Loucy (cell line): ENCODE measurements around the gene TM9SF3.
A peak's percentile ranks its signal among the peaks of the same experiment; 100 is the strongest.

Experiments
- H2AFZ ChIP-seq: fragments of 200-600 bp; sonication (generic); 2 replicates; pipeline ENCODE4 v1.6.0; 2016; ENCODE audit warnings: antibody characterized with exemption, mild to moderate bottlenecking, low read length, moderate library complexity
- H3F3A ChIP-seq: fragments of 200-600 bp; 2 replicates; pipeline ENCODE4 v1.6.0; 2016; ENCODE audit warnings: antibody characterized with exemption, low read depth, mild to moderate bottlenecking
- H3K27me3 ChIP-seq: fragments of 200-600 bp; sonication (generic); 2 replicates; pipeline ENCODE4 v1.6.1; 2014; ENCODE audit warnings: low read length, mild to moderate bottlenecking; ENCODE audit not compliant: insufficient read depth, poor library complexity, severe bottlenecking
- H3K36me3 ChIP-seq: fragments of 200-600 bp; sonication (generic); 2 replicates; pipeline ENCODE4 v1.6.1; 2016; ENCODE audit warnings: low read length; ENCODE audit not compliant: insufficient read depth
- H3K4me1 ChIP-seq: fragments of 200-600 bp; sonication (generic); 2 replicates; pipeline ENCODE4 v1.5.1; 2014; ENCODE audit warnings: low read length, mild to moderate bottlenecking; ENCODE audit not compliant: insufficient read depth, poor library complexity, severe bottlenecking
- H3K4me2 ChIP-seq: fragments of 200-600 bp; sonication (generic); 2 replicates; pipeline ENCODE4 v1.6.0; 2014; ENCODE audit warnings: antibody characterized with exemption, low read length, low read depth, mild to moderate bottlenecking; ENCODE audit not compliant: poor library complexity, severe bottlenecking
- H3K4me3 ChIP-seq: fragments of 200-600 bp; sonication (generic); 2 replicates; pipeline ENCODE4 v1.5.1; 2014; ENCODE audit warnings: low read length, mild to moderate bottlenecking, mixed read lengths; ENCODE audit not compliant: poor library complexity, severe bottlenecking
- H3K79me2 ChIP-seq: fragments of 200-600 bp; sonication (generic); 2 replicates; pipeline ENCODE4 v1.6.1; 2014; ENCODE audit warnings: low read length; ENCODE audit not compliant: insufficient read depth
- H3K9ac ChIP-seq: fragments of 200-600 bp; sonication (generic); 2 replicates; pipeline ENCODE4 v1.6.0; 2014; ENCODE audit warnings: mild to moderate bottlenecking, low read depth, low read length, moderate library complexity; ENCODE audit not compliant: poor library complexity, severe bottlenecking
- H3K9me2 ChIP-seq: fragments of 200-600 bp; sonication (generic); replicated peaks from 2 replicates; pipeline ENCODE4 v1.6.1; 2016; ENCODE audit warnings: low read depth, low read length, mixed read lengths
- H3K9me3 ChIP-seq: fragments of 200-600 bp; sonication (generic); 2 replicates; pipeline ENCODE4 v1.6.1; 2014; ENCODE audit warnings: mild to moderate bottlenecking, antibody characterized with exemption, low read length, low read depth; ENCODE audit not compliant: insufficient read depth
- H4K20me1 ChIP-seq: fragments of 200-600 bp; sonication (generic); 2 replicates; pipeline ENCODE4 v1.6.0; 2014; ENCODE audit warnings: antibody characterized with exemption, low read length, mild to moderate bottlenecking; ENCODE audit not compliant: insufficient read depth, poor library complexity, severe bottlenecking
- CTCF ChIP-seq: fragments of 200-600 bp; sonication (generic); conservative IDR thresholded peaks from 2 replicates; pipeline ENCODE4 v1.5.1; 2014; ENCODE audit warnings: mild to moderate bottlenecking, antibody characterized with exemption, low read length
- EZH2phosphoT487 ChIP-seq: fragments of 200-600 bp; IDR thresholded peaks from 2 replicates; pipeline ENCODE4 v1.6.1; 2018; ENCODE audit warnings: antibody characterized with exemption, mild to moderate bottlenecking, moderate library complexity, borderline replicate concordance

TM9SF3 gene

DNA sequence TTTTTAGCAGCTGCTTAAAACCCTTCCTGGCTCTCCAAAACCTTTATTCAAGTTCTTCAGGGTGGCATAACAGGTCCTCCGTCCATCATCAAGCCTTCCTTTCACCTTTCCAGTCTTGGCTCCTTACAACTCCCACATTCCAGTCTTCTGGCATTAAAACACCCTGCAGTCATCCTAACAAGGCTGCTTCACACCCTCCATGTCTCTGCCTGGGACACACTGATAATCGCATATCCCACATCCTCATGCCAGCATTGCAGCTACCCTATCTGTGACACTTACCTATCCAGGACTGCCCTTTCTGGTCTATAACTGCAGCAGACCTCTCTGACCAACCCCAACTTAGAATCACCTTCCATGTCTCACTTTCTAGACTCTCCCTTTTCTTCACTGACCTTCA lies 70.5 kb downstream of the TM9SF3 start:
- no peak overlapping the region for H3K9ac ChIP-seq
- peaks cover 25% of the 10 kb centered on the region for H3K36me3 ChIP-seq
- H3K9me2 ChIP-seq, result no peaks in the 10 kb centered on the region
- no peak overlapping the region for H2AFZ ChIP-seq
- TF ChIP-seq EZH2phosphoT487, result no peak
- TF ChIP-seq CTCF, result no peak
- no peak overlapping the region for H3K4me2 ChIP-seq
- no peaks in the 10 kb centered on the region for H3K9me3 ChIP-seq
- no peaks in the 10 kb centered on the region for H4K20me1 ChIP-seq
- no peaks in the 10 kb centered on the region for H3K4me1 ChIP-seq
- H3K27me3 ChIP-seq, result peaks cover 10% of the 10 kb centered on the region
- H3F3A ChIP-seq, result no peaks in the 10 kb centered on the region; the same call in 1 of the 2 replicates
- H3K79me2 ChIP-seq, result no peaks in the 10 kb centered on the region
- no peak overlapping the region for H3K4me3 ChIP-seq

DNA sequence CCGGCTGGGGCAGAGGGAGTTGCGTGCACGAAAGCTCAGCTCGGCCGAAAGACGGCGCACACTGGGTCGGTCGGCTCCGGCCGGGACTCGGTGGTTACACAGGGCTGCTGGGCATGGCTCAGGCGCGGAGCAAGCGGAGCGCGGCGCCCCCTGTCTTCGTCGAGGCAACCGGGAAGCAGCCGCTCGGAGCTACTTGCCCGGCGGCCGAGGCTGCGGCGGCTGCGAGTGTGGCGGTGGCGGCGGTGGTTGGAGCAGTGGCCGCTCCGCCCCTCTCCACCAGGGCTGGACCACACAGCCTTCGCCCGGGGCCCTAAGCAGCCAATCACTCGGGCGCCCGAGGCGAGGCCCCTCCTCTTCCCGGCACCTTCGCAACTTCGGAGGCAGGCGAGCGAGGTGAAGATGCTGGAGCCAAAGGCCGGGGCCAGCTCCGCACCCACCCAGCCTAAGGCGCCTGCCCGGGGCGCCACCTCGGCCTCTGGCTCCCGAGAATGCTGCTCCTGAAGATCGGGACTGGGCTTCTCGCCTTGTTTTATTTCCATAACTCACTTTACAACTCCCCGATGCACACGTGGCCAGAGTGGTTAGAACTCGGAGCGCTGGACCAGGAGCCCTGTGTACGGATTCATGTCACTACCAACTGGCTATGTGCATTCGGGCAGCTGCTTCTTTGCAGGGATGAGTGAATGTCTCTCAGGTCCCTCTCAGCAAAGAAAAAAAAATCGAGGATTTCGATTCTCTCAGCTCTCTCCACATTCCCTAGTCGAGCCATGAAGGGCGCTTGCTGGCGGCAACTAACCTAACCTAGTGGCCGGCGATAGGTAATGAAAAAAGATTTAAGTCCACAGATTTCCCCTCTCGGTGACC lies 72.9 kb downstream of the TM9SF3 start, which contains the start of gene TLL2:
TSS of gene TLL2 (minus strand) at position 229 of the 864 bp plus-strand sequence. CDS start 241 bp downstream, outside the sequence.
- no peaks in the 10 kb centered on the region for H3K9me3 ChIP-seq
- H3K9me2 ChIP-seq, result no peaks in the 10 kb centered on the region
- peak within 1 kb of the TSS; percentile 72 for H3K4me3 ChIP-seq
- no peaks in the 10 kb centered on the region for H3K79me2 ChIP-seq
- peaks cover 10% of the 10 kb centered on the region for H3K27me3 ChIP-seq
- no peaks in the 10 kb centered on the region for H4K20me1 ChIP-seq
- H2AFZ ChIP-seq, result peak within 1 kb of the TSS; percentile 82
- no peaks in the 10 kb centered on the region; the same call in 1 of the 2 replicates for H3F3A ChIP-seq
- TF ChIP-seq EZH2phosphoT487, result no peak
- TF ChIP-seq CTCF, result peak; percentile 56
- H3K9ac ChIP-seq, result peak within 1 kb of the TSS; percentile 18
- peaks cover 3% of the 10 kb centered on the region; the same call in 1 of the 2 replicates for H3K36me3 ChIP-seq
- peak within 1 kb of the TSS; percentile 77 for H3K4me2 ChIP-seq
- no peaks in the 10 kb centered on the region for H3K4me1 ChIP-seq

GRCh38 chr10:96513305-96513697 lies 73.5 kb downstream of the TM9SF3 start:
- H3K4me1 ChIP-seq, result no peaks in the 10 kb centered on the region
- H3K4me2 ChIP-seq, result peak overlapping the region; percentile 77
- H3K9me3 ChIP-seq, result no peaks in the 10 kb centered on the region
- H3F3A ChIP-seq, result no peaks in the 10 kb centered on the region; the same call in 1 of the 2 replicates
- H3K79me2 ChIP-seq, result no peaks in the 10 kb centered on the region
- peak overlapping the region; percentile 72 for H3K4me3 ChIP-seq
- TF ChIP-seq CTCF (no peak), EZH2phosphoT487 (no peak)
- H3K36me3 ChIP-seq, result no peaks in the 10 kb centered on the region; the same call in 1 of the 2 replicates
- peak overlapping the region; percentile 82 for H2AFZ ChIP-seq
- H3K9ac ChIP-seq, result peak overlapping the region; percentile 18
- H4K20me1 ChIP-seq, result no peaks in the 10 kb centered on the region
- no peaks in the 10 kb centered on the region for H3K9me2 ChIP-seq
- H3K27me3 ChIP-seq, result peaks cover 10% of the 10 kb centered on the region
